AG09309 (cell line): Measurements from ENCODE around the gene FH.

Experiments used
- DNase-seq: peaks from one replicate; pipeline ENCODE4 v3.0.0-alpha.2; 2010; ENCODE audit warnings: low read depth
- H3K4me3 ChIP-seq: 2 replicates; pipeline ENCODE4 v1.5.1; 2011; ENCODE audit warnings: mild to moderate bottlenecking, low read depth, low read length, moderate library complexity; ENCODE audit not compliant: control insufficient read depth
- TF ChIP-seq, protein P1 (sequence below): IDR thresholded peaks from 2 replicates; pipeline ENCODE4 v1.5.1; 2011; ENCODE audit warnings: mild to moderate bottlenecking, low read depth, low read length, inconsistent platforms; ENCODE audit not compliant: insufficient read depth, control insufficient read depth; ENCODE audit errors: missing control alignments

Gene FH

DNA sequence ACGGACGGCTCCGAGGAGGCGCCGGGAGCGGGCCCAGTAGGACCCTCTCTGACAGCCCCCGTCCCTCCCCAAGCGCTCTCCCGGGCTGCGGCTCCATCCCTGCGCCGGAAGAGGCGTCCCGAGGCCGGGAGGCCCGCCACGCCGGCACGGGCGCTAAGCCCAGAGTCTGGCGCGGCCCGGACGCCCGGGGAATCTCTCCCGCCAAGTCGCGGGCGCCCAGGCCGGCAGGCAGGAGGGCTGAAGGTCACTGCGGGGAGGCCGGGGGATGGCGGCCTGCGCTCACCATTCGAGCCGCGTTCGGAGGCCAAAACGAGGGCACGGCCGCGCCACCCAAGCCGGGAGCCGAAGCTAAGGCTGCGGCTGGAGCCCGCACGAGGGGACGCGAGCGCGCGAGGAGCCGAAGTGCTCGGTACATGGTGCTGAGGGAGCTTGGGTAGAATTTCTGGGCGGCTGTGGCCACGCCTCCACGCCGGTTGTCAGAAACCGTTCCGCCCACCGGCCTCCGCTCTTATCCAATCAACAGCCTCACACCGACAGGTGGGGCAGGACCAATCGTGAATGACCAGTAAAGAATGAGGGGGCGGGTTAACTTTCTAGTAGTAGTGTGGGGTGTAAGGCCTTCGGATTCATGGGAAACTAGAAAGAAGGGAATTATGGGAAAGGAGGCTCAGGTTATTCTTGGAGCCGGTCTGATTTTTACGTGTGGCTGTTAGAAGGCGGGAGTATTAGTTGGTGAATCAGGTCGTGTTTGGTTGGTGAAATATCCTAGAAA lies at the start of gene FH:
TSS of gene FH (minus strand) at position 448 of the 772 bp plus-strand sequence. CDS start at position 415, 33 bp downstream.
- TF ChIP-seq, protein P1, sequence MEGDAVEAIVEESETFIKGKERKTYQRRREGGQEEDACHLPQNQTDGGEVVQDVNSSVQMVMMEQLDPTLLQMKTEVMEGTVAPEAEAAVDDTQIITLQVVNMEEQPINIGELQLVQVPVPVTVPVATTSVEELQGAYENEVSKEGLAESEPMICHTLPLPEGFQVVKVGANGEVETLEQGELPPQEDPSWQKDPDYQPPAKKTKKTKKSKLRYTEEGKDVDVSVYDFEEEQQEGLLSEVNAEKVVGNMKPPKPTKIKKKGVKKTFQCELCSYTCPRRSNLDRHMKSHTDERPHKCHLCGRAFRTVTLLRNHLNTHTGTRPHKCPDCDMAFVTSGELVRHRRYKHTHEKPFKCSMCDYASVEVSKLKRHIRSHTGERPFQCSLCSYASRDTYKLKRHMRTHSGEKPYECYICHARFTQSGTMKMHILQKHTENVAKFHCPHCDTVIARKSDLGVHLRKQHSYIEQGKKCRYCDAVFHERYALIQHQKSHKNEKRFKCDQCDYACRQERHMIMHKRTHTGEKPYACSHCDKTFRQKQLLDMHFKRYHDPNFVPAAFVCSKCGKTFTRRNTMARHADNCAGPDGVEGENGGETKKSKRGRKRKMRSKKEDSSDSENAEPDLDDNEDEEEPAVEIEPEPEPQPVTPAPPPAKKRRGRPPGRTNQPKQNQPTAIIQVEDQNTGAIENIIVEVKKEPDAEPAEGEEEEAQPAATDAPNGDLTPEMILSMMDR, result no peak

DNA sequence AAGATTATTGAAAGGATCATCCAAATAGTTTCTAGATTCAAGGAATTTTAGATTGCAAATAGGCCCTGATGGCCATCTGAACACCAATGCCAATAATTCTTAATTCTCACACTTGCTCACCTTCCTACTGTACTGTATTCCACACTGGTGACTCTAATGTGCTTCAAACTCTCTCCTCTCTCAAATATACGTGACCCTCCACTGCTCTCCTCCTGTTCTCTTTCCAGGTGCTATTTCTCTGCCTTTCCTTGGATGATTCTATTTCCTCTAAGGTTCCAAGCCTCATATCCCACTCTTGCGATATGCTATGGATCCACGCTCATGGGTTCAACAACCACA lies 41.3 kb upstream of the FH start:
- TF ChIP-seq, protein P1, result no peak
- no peak for DNase-seq

More for the DNA sequence above, at the start of gene FH:
- H3K4me3 ChIP-seq, result peak within 1 kb of the TSS; percentile 79
- DNase-seq, result peak; percentile 92

DNA sequence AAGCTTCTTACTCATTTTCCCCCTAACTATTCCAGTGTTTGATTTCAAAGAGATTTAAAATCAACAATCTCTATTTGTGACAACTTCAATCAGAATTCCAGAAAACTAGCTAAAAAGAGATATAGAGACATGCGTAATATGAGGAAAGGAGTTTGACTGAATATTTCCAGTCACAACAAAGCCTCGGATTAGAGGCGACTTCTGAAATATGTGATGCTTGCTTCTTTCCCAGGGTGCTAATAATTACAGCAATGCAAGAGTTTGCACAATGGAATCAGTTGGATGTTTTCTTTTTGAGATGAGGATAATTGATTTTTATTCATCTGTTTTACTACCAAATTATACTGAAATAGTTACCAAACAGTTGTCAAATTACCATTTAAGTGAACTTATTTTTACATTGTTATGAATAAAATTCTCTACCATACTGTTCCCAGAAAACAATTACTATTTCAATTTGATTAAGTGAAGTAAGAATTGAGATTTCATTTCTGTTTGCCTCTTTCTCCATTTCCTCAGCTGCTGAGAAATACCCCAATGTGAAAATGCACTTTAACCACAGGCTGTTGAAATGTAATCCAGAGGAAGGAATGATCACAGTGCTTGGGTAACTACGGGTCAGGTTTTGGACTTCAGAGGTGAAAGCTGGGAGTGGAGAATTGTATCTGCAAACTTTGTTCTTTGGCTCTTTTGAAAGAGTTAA lies 40.7 kb upstream of the FH start:
- DNase-seq, result no peak
- TF ChIP-seq, protein P1, result no peak
- no peak overlapping the region for H3K4me3 ChIP-seq

More for the DNA sequence above, 41.3 kb upstream of the FH start:
- no peak overlapping the region for H3K4me3 ChIP-seq

- TF ChIP-seq, protein P1, result no peak
- DNase-seq, result no peak
- H3K4me3 ChIP-seq, result no peak overlapping the region
Measured at GRCh38 chr1:241557551-241558193, 38.1 kb upstream of the FH start.

GRCh38 chr1:241557031-241557430 lies 37.5 kb upstream of the FH start:
- no peak for DNase-seq

GRCh38 chr1:241555526-241555925 lies 36.0 kb upstream of the FH start:
- H3K4me3 ChIP-seq, result no peak overlapping the region
- TF ChIP-seq, protein P1, result no peak
- DNase-seq, result no peak

More at GRCh38 chr1:241557031-241557430, 37.5 kb upstream of the FH start:
- TF ChIP-seq, protein P1, result no peak
- no peak overlapping the region for H3K4me3 ChIP-seq
